ENCODE measurements around the gene CIAO2B.
A peak's percentile ranks its signal among the peaks of the same experiment; 100 is the strongest.
"Not testable (repeated sequence)": the region's sequence is repeated elsewhere in the genome, so short reads cannot be mapped to it uniquely, and the experiment has no call there.

Gene CIAO2B

DNA sequence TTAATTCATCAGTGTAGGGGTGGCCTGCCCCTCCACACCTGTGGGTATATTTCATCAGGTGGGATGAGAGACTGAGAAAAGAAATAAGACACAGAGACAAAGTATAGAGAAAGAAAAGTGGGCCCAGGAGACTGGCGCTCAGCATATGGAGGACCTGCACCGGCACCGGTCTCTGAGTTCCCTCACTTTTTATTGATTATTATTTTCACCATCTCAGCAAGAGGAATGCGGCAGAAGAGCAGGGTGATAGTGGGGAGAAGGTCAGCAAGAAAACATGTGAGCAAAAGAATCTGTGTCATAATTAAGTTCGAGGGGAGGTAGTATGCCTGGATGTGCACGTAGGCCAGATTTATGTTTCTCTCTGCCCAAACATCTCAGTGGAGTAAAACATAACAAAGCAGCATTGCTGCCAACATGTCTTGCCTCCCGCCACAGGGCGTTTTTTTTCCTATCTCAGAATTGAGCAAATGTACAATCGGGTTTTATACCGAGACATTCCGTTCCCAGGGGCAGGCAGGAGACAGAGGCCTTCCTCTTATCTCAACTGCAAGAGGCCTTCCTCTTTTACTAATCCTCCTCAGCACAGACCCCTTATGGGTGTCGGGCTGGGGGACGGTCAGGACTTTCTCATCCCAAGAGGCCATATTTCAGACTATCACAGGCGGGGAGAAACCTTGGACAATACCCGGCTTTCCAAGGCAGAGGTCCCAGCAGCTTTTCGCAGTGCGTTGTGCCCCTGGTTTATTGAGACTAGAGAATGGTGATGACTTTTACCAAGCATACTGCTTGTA, 21.4 kb upstream of the CIAO2B start:
- not testable (repeated sequence) for DNase-seq

- DNase-seq: peak; percentile 47 to 56
These were observed 20.0 kb upstream of the CIAO2B start for GRCh38 chr16:66954097-66954659.

DNA sequence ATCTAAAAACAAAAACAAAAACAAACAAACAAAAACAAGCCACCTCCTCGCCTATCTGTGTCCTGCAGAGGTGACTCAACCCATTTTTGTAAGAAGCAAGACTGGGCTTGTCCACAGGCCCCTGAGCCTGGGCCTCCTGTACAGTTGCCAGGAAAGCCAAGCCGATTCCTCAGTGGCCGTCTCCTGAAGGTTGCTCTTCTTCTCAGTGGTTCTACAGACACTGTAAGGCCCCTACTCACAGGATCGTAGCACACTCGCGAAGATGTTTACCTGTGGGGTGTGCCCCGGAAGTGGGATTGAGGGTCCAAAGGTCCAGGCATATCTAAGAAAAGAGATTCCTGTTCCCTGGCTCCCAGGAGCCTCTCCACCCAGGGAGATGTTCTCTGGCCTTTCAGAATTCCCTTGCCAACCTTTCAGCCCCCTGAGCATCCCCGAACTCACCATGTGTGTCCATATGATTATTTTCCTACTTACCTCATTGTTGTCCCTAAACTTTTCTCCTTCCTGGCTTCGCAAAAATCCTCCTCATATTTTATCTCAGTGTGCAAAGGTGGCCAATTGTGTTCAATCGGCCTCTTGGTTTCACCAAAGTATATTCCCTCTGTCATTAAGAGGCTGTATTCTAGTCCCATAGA, 19.4 kb upstream of the CIAO2B start:
- DNase-seq: no peak

DNA sequence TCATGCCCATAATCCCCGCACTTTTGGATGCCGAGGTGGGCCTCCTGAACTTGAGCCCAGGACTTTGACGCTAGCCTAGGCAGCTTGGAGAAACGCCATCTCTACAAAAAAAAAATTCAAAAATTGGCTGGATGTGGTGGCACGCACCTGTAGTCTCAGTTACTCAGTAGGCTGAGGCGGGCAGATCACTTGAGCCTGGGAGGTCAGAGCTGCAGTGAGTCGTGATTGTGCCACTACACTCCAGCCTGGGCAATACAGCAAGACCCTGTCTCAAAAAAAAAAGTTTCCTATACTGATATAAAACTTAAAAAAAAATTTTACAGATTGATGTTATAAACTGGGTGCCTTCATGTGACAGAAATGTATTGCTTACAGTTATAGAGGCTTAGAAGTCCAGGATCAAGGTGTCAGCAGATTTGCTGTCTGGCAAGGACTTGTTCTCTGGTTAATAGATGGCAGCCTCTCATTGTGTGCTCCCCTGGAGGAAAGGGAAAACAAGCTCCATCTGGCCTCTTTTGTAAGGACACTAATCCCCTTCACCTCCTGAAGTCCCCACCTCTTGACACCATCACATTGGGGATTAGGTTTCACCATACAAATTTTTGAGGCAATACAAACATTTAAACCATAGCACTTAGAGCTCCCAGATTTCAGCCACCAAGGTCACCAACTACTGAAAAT, 18.4 kb upstream of the CIAO2B start:
- no peak for DNase-seq

GRCh38 chr16:66950971-66951790, 17.0 kb upstream of the CIAO2B start:
- no peak for DNase-seq

DNA sequence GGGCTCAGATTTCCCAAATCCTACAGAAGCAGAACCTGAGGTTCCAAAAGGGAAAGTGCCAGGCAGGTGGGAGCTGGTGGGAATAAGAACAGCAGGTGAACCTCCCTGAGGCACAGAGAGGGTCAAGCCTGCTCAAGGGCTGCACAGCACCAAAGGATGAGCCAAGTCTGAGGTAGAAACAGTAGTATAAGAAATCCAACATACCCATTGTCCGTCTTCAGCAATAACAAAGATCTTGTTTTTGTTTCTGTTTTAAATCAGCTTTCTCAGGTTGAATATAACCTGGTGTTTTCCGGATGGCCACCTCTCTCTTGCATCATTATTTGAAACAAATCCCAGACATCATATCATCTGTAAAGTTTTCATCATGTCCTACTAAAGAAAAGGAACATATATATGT, 16.2 kb upstream of the CIAO2B start:
- no peak for DNase-seq

- DNase-seq: no peak
These were observed 15.3 kb upstream of the CIAO2B start for GRCh38 chr16:66949472-66949871.

DNA sequence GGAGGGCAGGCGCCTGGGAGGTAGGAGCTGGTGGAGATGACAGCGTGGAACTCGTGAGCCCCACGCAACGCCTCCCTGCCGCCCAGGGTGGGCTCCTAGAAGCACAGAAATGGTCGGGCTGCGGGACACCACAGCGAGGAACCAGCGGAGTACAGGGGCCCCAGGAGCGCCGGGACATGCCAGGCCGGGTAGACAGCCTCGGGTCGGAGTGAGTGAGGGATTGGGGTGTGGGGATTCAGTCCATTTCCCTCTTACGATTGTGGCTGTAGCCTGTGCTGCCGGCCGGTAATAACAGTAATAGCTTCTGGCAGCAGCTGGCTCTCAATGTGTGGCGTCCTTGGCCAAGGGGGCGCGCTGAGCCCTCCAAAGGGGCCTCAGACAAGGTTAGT, 14.6 kb upstream of the CIAO2B start:
- no peak for DNase-seq

- no peak for DNase-seq
These were observed 14.1 kb upstream of the CIAO2B start for GRCh38 chr16:66948134-66948836.

DNA sequence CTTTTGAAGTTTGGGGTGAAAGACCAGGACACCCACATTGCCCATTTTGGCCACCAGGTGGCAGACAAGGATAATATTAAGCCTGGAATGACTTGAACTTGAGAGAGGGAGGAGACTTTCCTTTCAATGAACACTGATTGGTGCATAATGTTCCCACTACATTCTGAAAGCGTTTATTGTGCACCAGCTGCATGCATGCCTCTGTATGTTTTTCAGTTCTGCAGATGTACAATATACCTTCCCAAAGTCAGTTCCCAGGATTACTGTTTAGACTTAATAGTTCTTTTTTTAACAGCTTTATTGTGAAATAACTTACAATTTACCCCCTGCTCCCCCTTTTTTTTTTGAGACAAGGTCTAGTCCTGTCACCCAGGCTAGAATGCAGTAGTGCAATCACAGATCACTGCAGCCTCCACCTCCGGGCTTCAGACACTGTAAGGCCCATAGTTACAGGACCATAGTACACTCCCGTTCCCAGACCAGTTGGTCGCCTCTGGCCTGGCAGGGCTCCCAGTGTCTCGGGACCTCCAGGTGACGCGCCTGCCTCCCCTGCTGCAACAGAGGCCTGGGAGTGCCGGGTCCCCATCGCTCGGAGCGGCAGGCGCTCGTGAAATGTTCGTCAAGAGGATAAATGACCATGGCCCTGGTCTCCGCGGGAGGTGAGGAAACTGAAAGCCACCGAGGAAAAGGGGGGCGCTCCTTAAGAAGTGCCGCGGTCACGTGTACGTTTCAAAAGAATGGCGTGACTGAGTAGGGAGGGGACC, 13.3 kb upstream of the CIAO2B start:
- DNase-seq: peak; percentile 63 to 69

DNA sequence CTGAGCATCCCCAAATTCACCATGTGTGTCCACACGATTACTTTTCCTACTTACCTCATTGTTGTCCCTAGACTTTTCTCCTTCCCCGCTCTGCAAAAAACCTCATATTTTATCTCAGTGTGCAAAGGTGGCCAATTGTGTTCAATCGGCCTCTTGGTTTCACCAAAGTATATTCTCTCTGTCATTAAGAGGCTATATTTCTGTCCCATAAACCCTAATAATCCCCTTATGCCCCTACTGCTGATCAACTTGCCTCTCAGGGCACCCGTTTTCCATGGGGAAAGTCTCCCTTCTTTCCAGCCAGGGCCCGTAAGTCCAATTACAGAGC, 12.7 kb upstream of the CIAO2B start:
- no peak for DNase-seq

DNA sequence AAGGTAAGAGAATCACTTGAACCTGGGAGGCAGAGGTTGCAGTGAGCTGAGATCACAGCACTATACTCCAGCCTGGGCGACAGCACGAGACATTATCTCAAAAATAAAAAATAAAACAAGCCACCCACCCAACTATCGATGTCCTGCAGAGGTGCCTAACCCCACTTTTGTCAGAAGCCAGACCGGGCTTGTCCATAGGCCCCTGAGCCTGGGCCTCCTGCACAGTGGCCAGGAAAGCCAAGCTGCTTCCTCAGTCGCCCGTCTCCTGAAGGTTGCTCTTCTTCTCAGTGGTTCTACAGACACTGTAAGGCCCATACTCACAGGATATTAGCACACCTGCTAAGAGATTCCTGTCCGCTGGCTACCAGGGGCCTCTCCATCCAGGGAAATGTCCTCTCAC, 12.3 kb upstream of the CIAO2B start:
- no peak for DNase-seq

DNA sequence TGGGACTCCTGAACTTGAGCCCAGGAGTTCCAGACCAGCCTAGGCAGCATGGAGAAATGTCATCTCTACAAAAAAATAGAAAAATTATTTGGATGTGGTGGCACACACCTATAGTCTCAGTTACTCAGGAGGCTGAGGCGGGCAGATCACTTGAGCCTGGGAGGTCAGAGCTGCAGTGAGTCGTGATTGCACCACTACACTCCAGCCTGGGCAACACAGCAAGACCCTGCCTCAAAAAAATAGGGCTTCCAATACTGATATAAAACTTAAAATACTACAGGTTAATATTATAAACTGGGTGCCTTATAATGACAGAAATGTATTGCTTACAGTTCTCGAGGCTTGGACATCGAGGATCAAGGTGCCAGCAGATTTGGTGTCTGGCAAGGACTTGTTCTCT, 11.7 kb upstream of the CIAO2B start:
- no peak for DNase-seq

DNA sequence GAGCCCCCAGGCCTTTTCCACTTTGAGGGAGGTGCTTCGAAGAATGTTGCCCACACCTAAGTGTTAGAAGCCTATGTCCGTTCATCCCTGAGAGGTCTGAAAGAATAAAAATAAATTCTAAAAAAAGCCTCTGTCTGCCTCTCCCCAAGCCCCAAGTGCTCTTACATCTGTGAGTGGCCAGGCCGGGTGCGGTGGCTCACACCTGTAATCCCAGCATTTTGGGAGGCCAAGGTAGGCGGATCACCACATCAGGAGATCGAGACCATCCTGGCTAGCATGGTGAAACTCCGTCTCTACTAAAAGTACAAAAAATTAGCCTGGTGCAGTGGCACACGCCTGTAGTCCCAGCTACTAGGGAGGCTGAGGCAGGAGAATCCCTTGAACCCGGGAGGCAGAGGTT, 10.8 kb upstream of the CIAO2B start:
- DNase-seq: not testable (repeated sequence)

GRCh38 chr16:66944054-66944441, 9.8 kb upstream of the CIAO2B start:
- no peak for DNase-seq

DNA sequence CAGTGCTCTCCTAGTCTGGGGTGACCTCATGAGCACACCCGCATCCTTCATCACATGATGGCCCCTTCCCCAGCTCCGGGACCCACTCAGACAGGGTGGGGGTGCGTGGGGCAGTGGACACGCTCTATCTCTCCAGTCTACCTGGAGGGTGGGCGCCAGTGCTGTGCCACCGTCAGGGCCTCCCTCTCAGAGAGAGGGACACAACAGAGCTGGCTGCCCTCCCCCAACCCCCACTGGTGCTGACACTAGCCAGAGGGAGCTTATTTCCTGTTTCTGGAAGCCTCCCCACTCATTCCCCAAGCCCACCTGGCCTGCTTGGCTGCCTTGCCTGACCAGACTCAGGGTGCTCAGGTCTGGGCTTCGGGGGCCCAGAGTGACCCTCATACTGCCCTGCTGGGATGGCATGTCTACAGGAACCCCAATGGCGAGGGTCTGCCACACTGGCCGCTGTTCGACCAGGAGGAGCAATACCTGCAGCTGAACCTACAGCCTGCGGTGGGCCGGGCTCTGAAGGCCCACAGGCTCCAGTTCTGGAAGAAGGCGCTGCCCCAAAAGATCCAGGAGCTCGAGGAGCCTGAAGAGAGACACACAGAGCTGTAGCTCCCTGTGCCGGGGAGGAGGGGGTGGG, 9.3 kb upstream of the CIAO2B start:
- no peak for DNase-seq

- DNase-seq: no peak
These were observed 8.8 kb upstream of the CIAO2B start for GRCh38 chr16:66942981-66943380.

GRCh38 chr16:66940236-66940635, 6.0 kb upstream of the CIAO2B start:
- DNase-seq: no peak

DNA sequence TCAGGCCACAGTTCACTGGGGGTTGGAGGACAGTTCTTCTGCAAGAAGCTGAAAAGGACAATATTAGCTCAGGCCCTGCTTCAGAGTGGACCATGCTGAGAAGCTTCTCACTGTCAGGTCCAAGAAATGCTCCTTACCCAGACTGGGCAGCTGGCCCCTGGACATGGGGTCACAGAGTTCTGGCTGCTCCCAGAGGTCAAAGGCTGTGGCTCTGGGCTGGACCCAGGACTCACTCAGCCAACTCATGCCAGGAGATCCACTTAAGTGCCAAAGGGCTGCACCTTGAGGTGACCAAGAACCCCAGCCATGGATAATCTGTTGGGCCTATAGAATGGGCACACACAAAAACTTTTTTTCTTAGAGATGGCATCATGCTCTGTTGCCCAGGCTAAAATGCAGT, 5.2 kb upstream of the CIAO2B start:
- no peak for DNase-seq

DNA sequence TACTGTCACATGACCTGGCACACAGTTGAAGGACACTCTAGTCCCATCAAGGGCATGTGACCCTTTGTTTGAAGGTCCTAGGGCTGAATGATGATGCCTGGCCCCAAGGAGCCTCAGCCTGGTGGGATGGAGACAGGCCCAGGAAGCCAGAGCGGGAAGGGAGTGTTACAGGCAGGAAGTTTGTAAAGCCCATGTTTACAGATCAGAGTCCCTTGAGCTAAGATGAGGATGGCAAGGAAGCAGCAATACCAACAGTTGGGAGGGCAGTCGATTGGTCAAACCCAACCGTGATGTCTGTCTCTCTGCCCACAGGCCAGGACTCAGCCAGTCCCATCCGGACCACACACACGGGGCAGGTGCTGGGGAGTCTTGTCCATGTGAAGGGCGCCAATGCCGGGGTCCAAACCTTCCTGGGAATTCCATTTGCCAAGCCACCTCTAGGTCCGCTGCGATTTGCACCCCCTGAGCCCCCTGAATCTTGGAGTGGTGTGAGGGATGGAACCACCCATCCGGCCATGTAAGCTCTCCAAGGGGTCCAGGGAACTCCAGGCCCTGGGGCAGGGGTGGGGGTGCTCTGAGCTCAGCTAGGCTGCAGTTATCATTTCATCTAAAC, 3.6 kb upstream of the CIAO2B start:
- no peak for DNase-seq

Measured in NCI-H2081 (cell line).